GM23338 (cell line): ENCODE data around the gene NPTXR. TPM values are rescaled to one million over a fixed set of nuclear protein-coding genes. Genes with fewer than 3 reads are reported as not detected.

ENCODE experiments used
- ATAC-seq: fragments of 200-7000 bp; cut with Tn5 transposase; 3 replicates; pipeline ENCODE4 v1.9.1; 2020
- DNase-seq: peaks from one replicate; pipeline ENCODE4 v3.0.0-alpha.2; 2015; ENCODE audit warnings: low spot score
- H2AFZ ChIP-seq: fragments of 200-600 bp; sonication (generic); 2 replicates; pipeline ENCODE4 v1.8.0; 2016; ENCODE audit warnings: antibody characterized with exemption, mild to moderate bottlenecking, moderate library complexity
- H3F3A ChIP-seq: fragments of 200-600 bp; sonication (generic); replicated peaks from 2 replicates; pipeline ENCODE4 v1.8.0; 2017; ENCODE audit warnings: antibody characterized with exemption, mixed run types, low read depth
- H3K27ac ChIP-seq: fragments of 200-600 bp; sonication (generic); 2 replicates; pipeline ENCODE4 v1.6.1; 2016; ENCODE audit warnings: low read depth
- H3K27me3 ChIP-seq: fragments of 200-600 bp; sonication (generic); 2 replicates; pipeline ENCODE4 v1.8.0; 2016; ENCODE audit warnings: mild to moderate bottlenecking, mixed run types, moderate library complexity; ENCODE audit not compliant: insufficient read depth
- H3K36me3 ChIP-seq: fragments of 200-600 bp; sonication (generic); 2 replicates; pipeline ENCODE4 v1.8.0; 2016; ENCODE audit warnings: mild to moderate bottlenecking; ENCODE audit not compliant: insufficient read depth
- H3K4me1 ChIP-seq: fragments of 200-600 bp; sonication (generic); 2 replicates; pipeline ENCODE4 v1.8.0; 2016; ENCODE audit warnings: mild to moderate bottlenecking, moderate library complexity; ENCODE audit not compliant: insufficient read depth
- H3K4me2 ChIP-seq: fragments of 200-600 bp; sonication (generic); 2 replicates; pipeline ENCODE4 v1.7.1; 2017; ENCODE audit warnings: mixed run types
- H3K4me3 ChIP-seq: fragments of 200-600 bp; sonication (generic); 2 replicates; pipeline ENCODE4 v1.6.1; 2016; ENCODE audit warnings: mixed run types
- H3K79me2 ChIP-seq: fragments of 200-600 bp; sonication (generic); replicated peaks from 2 replicates; pipeline ENCODE4 v1.8.0; 2017; ENCODE audit warnings: mild to moderate bottlenecking; ENCODE audit not compliant: insufficient read depth
- H3K9me2 ChIP-seq: fragments of 200-600 bp; sonication (generic); 2 replicates; pipeline ENCODE4 v1.8.0; 2017; ENCODE audit not compliant: insufficient read depth
- H4K20me1 ChIP-seq: fragments of 200-600 bp; sonication (generic); replicated peaks from 2 replicates; pipeline ENCODE4 v1.8.0; 2017; ENCODE audit warnings: mild to moderate bottlenecking; ENCODE audit not compliant: insufficient read depth
- H3K27ac Mint-ChIP-seq: 2 replicates; pipeline ENCODE4 v1.8.0; 2020; ENCODE audit warnings: inconsistent platforms, mild to moderate bottlenecking, moderate library complexity, mixed read lengths
- H3K27me3 Mint-ChIP-seq: 3 replicates; pipeline ENCODE4 v1.8.0; 2022; ENCODE audit warnings: low read depth, mild to moderate bottlenecking, moderate library complexity, mixed read lengths, inconsistent platforms; ENCODE audit not compliant: insufficient read depth, poor library complexity
- H3K36me3 Mint-ChIP-seq: 3 replicates; pipeline ENCODE4 v1.8.0; 2021; ENCODE audit warnings: low read depth, mild to moderate bottlenecking, inconsistent platforms, moderate library complexity, mixed read lengths
- H3K4me1 Mint-ChIP-seq: 3 replicates; pipeline ENCODE4 v1.8.0; 2020; ENCODE audit warnings: mild to moderate bottlenecking, inconsistent platforms, mixed read lengths
- H3K4me3 Mint-ChIP-seq: 3 replicates; pipeline ENCODE4 v1.8.0; 2021; ENCODE audit warnings: moderate library complexity, mild to moderate bottlenecking, inconsistent platforms, mixed read lengths
- H3K9me3 Mint-ChIP-seq: 3 replicates; pipeline ENCODE4 v1.8.0; 2020; ENCODE audit warnings: moderate library complexity, mild to moderate bottlenecking, inconsistent platforms, mixed read lengths
- CREB1 ChIP-seq: fragments of 250-450 bp; sonication (Bioruptor Pico); IDR thresholded peaks from 2 replicates; pipeline ENCODE4 v1.5.0; 2020; ENCODE audit warnings: low read depth, mild to moderate bottlenecking, moderate library complexity
- EZH2 ChIP-seq: fragments of 200-600 bp; sonication (generic); IDR thresholded peaks from one replicate; pipeline ENCODE4 v1.8.0; 2017; ENCODE audit warnings: antibody characterized with exemption, mild to moderate bottlenecking, low read depth; ENCODE audit not compliant: unreplicated experiment
- EZH2phosphoT487 ChIP-seq: fragments of 200-600 bp; sonication (generic); IDR thresholded peaks from one replicate; pipeline ENCODE4 v1.8.1; 2018; ENCODE audit warnings: antibody characterized with exemption; ENCODE audit not compliant: unreplicated experiment
- JUNB ChIP-seq: IDR thresholded peaks from one replicate; pipeline ENCODE4 v1.6.1; 2016; ENCODE audit warnings: antibody characterized with exemption; ENCODE audit not compliant: unreplicated experiment
- NANOG ChIP-seq: IDR thresholded peaks from 2 replicates; pipeline ENCODE4 v1.6.1; 2016; ENCODE audit warnings: antibody characterized with exemption, borderline replicate concordance
- POLR2AphosphoS5 ChIP-seq: IDR thresholded peaks from 2 replicates; pipeline ENCODE4 v1.6.1; 2016; ENCODE audit warnings: antibody characterized with exemption, low read depth
- STAT1 ChIP-seq: IDR thresholded peaks from one replicate; pipeline ENCODE4 v1.6.1; 2016; ENCODE audit warnings: antibody characterized with exemption; ENCODE audit not compliant: unreplicated experiment
- ZNF114 ChIP-seq: fragments of 250-450 bp; sonication (Bioruptor Pico); IDR thresholded peaks from 2 replicates; pipeline ENCODE4 v1.5.0; 2020; ENCODE audit warnings: mild to moderate bottlenecking, moderate library complexity
- ZNF331 ChIP-seq: fragments of 250-450 bp; sonication (Bioruptor Pico); IDR thresholded peaks from 2 replicates; pipeline ENCODE4 v1.5.0; 2020; ENCODE audit warnings: low read depth, mild to moderate bottlenecking, moderate library complexity
- polyA plus RNA-seq: library from polyadenylated mRNA; unstranded; fragments of >200 nt; fragmentation: Nextera tagmentation; extraction: Ambion mirVana; gene quantifications from 2 replicates; pipeline ENCODE4 v1.2.1, GENCODE V29; 2016
- total RNA-seq: library from RNA; depleted of rRNA; stranded (reverse); fragments of >200 nt; shearing (Covaris generic); gene quantifications from 2 replicates; pipeline ENCODE4 v1.2.3, GENCODE V29; 2014
- TF ChIP-seq, protein P1 (sequence below): fragments of 250-450 bp; sonication (Bioruptor Pico); IDR thresholded peaks from 2 replicates; pipeline ENCODE4 v1.5.0; 2020; ENCODE audit warnings: mild to moderate bottlenecking, moderate library complexity
- TF ChIP-seq, protein P2 (sequence below): IDR thresholded peaks from 2 replicates; pipeline ENCODE4 v1.6.1; 2016; ENCODE audit warnings: antibody characterized with exemption
- TF ChIP-seq, protein P3 (sequence below), 2 experiments: fragments of 200-600 bp in 1 of 2; sonication (generic) in 1 of 2; conservative IDR thresholded peaks; 2 replicates each; pipeline versions ENCODE4 v1.5.1 to v1.6.1; 2016 to 2017; ENCODE audit warnings: antibody characterized with exemption in 2 of 2, low read depth in 2 of 2, mild to moderate bottlenecking in 2 of 2, moderate library complexity in 1 of 2
- TF ChIP-seq, protein P4 (sequence below): IDR thresholded peaks from one replicate; pipeline ENCODE4 v1.6.1; 2018; ENCODE audit warnings: antibody characterized with exemption; ENCODE audit not compliant: unreplicated experiment

Gene NPTXR
- total and polyA plus RNA-seq, 2 experiments from 2014 or later, result 0.89 to 13.4 TPM

DNA sequence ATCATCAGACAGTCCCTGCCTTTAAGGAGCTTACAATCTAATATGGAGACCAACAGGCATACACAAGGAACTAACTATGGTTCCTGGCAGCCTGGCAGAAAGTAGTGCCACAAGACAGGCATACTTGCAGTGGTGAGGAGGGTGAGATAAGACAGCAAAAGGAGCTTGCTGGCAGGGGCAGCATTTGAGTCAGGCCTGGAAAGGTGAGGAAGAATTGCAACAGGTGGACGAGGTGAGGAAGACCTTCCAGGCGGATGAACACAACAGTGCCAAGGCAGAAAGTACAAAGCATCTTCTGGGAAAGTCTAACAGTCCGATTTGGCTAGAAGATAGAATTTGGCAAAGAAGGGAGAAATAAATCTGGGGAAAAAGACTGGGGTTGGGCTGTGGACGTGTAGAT lies 54.2 kb downstream of the NPTXR start:
- Mint-ChIP-seq H3K4me3 (no peak overlapping the region), H3K9me3 (no peaks in the 10 kb centered on the region), H3K27ac (no peak overlapping the region), H3K4me1 (peaks cover 4% of the 10 kb centered on the region; the same call in 2 of the 3 replicates), H3K27me3 (peaks cover 1% of the 10 kb centered on the region), H3K36me3 (no peaks in the 10 kb centered on the region; the same call in 2 of the 3 replicates)
- Histone ChIP-seq H3K4me2 (no peak overlapping the region), H3K27me3 (no peaks in the 10 kb centered on the region), H3K79me2 (no peaks in the 10 kb centered on the region), H2AFZ (no peak overlapping the region), H3K4me3 (no peak overlapping the region), H3K27ac (no peak overlapping the region), H3K4me1 (peaks cover 7% of the 10 kb centered on the region; the same call in 1 of the 2 replicates), H4K20me1 (no peaks in the 10 kb centered on the region; the same call in 1 of the 2 replicates), H3K36me3 (no peaks in the 10 kb centered on the region), H3K9me2 (no peaks in the 10 kb centered on the region), H3F3A (no peaks in the 10 kb centered on the region; the same call in 1 of the 2 replicates)
- ATAC-seq (no peak), DNase-seq (no peak)
- TF ChIP-seq, protein P1, sequence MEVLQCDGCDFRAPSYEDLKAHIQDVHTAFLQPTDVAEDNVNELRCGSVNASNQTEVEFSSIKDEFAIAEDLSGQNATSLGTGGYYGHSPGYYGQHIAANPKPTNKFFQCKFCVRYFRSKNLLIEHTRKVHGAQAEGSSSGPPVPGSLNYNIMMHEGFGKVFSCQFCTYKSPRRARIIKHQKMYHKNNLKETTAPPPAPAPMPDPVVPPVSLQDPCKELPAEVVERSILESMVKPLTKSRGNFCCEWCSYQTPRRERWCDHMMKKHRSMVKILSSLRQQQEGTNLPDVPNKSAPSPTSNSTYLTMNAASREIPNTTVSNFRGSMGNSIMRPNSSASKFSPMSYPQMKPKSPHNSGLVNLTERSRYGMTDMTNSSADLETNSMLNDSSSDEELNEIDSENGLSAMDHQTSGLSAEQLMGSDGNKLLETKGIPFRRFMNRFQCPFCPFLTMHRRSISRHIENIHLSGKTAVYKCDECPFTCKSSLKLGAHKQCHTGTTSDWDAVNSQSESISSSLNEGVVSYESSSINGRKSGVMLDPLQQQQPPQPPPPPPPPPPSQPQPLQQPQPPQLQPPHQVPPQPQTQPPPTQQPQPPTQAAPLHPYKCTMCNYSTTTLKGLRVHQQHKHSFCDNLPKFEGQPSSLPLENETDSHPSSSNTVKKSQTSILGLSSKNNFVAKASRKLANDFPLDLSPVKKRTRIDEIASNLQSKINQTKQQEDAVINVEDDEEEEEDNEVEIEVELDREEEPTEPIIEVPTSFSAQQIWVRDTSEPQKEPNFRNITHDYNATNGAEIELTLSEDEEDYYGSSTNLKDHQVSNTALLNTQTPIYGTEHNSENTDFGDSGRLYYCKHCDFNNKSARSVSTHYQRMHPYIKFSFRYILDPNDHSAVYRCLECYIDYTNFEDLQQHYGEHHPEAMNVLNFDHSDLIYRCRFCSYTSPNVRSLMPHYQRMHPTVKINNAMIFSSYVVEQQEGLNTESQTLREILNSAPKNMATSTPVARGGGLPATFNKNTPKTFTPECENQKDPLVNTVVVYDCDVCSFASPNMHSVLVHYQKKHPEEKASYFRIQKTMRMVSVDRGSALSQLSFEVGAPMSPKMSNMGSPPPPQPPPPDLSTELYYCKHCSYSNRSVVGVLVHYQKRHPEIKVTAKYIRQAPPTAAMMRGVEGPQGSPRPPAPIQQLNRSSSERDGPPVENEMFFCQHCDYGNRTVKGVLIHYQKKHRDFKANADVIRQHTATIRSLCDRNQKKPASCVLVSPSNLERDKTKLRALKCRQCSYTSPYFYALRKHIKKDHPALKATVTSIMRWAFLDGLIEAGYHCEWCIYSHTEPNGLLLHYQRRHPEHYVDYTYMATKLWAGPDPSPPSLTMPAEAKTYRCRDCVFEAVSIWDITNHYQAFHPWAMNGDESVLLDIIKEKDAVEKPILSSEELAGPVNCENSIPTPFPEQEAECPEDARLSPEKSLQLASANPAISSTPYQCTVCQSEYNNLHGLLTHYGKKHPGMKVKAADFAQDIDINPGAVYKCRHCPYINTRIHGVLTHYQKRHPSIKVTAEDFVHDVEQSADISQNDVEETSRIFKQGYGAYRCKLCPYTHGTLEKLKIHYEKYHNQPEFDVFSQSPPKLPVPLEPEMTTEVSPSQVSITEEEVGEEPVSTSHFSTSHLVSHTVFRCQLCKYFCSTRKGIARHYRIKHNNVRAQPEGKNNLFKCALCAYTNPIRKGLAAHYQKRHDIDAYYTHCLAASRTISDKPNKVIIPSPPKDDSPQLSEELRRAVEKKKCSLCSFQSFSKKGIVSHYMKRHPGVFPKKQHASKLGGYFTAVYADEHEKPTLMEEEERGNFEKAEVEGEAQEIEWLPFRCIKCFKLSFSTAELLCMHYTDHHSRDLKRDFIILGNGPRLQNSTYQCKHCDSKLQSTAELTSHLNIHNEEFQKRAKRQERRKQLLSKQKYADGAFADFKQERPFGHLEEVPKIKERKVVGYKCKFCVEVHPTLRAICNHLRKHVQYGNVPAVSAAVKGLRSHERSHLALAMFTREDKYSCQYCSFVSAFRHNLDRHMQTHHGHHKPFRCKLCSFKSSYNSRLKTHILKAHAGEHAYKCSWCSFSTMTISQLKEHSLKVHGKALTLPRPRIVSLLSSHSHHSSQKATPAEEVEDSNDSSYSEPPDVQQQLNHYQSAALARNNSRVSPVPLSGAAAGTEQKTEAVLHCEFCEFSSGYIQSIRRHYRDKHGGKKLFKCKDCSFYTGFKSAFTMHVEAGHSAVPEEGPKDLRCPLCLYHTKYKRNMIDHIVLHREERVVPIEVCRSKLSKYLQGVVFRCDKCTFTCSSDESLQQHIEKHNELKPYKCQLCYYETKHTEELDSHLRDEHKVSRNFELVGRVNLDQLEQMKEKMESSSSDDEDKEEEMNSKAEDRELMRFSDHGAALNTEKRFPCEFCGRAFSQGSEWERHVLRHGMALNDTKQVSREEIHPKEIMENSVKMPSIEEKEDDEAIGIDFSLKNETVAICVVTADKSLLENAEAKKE, result no peak
- TF ChIP-seq EZH2phosphoT487, result no peak
- TF ChIP-seq CREB1, result no peak
- TF ChIP-seq, protein P2, sequence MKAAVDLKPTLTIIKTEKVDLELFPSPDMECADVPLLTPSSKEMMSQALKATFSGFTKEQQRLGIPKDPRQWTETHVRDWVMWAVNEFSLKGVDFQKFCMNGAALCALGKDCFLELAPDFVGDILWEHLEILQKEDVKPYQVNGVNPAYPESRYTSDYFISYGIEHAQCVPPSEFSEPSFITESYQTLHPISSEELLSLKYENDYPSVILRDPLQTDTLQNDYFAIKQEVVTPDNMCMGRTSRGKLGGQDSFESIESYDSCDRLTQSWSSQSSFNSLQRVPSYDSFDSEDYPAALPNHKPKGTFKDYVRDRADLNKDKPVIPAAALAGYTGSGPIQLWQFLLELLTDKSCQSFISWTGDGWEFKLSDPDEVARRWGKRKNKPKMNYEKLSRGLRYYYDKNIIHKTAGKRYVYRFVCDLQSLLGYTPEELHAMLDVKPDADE, result no peak
- TF ChIP-seq JUNB, result no peak
- TF ChIP-seq POLR2AphosphoS5, result no peak
- no peak for TF ChIP-seq NANOG
- TF ChIP-seq, protein P3, sequence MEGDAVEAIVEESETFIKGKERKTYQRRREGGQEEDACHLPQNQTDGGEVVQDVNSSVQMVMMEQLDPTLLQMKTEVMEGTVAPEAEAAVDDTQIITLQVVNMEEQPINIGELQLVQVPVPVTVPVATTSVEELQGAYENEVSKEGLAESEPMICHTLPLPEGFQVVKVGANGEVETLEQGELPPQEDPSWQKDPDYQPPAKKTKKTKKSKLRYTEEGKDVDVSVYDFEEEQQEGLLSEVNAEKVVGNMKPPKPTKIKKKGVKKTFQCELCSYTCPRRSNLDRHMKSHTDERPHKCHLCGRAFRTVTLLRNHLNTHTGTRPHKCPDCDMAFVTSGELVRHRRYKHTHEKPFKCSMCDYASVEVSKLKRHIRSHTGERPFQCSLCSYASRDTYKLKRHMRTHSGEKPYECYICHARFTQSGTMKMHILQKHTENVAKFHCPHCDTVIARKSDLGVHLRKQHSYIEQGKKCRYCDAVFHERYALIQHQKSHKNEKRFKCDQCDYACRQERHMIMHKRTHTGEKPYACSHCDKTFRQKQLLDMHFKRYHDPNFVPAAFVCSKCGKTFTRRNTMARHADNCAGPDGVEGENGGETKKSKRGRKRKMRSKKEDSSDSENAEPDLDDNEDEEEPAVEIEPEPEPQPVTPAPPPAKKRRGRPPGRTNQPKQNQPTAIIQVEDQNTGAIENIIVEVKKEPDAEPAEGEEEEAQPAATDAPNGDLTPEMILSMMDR (conservative IDR thresholded peaks at IDR 0.05; ENCODE audit: low read depth in 2 of 2), result no peak
- TF ChIP-seq STAT1, result no peak
- no peak for TF ChIP-seq EZH2
- TF ChIP-seq ZNF331 (CRISPR knock-in tag), result no peak
- TF ChIP-seq, protein P4, sequence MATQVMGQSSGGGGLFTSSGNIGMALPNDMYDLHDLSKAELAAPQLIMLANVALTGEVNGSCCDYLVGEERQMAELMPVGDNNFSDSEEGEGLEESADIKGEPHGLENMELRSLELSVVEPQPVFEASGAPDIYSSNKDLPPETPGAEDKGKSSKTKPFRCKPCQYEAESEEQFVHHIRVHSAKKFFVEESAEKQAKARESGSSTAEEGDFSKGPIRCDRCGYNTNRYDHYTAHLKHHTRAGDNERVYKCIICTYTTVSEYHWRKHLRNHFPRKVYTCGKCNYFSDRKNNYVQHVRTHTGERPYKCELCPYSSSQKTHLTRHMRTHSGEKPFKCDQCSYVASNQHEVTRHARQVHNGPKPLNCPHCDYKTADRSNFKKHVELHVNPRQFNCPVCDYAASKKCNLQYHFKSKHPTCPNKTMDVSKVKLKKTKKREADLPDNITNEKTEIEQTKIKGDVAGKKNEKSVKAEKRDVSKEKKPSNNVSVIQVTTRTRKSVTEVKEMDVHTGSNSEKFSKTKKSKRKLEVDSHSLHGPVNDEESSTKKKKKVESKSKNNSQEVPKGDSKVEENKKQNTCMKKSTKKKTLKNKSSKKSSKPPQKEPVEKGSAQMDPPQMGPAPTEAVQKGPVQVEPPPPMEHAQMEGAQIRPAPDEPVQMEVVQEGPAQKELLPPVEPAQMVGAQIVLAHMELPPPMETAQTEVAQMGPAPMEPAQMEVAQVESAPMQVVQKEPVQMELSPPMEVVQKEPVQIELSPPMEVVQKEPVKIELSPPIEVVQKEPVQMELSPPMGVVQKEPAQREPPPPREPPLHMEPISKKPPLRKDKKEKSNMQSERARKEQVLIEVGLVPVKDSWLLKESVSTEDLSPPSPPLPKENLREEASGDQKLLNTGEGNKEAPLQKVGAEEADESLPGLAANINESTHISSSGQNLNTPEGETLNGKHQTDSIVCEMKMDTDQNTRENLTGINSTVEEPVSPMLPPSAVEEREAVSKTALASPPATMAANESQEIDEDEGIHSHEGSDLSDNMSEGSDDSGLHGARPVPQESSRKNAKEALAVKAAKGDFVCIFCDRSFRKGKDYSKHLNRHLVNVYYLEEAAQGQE, result no peak
- no peak for TF ChIP-seq ZNF114
